Type B pancreatic cell (in vitro differentiated cells): ENCODE measurements around the gene WNT9A. TPM values are rescaled to one million over a fixed set of nuclear protein-coding genes. Genes with fewer than 3 reads are reported as not detected.

Experiments
- DNase-seq: peaks from one replicate; pipeline ENCODE4 v3.0.0; 2021; ENCODE audit warnings: mixed read lengths; ENCODE audit not compliant: unreplicated experiment; ENCODE audit errors: extremely low spot score
- H3K27ac Mint-ChIP-seq: 2 replicates; pipeline ENCODE4 v1.8.0; 2021; ENCODE audit warnings: mild to moderate bottlenecking, mixed read lengths
- H3K27me3 Mint-ChIP-seq: 2 replicates; pipeline ENCODE4 v1.8.0; 2021; ENCODE audit warnings: mixed read lengths
- H3K36me3 Mint-ChIP-seq: 2 replicates; pipeline ENCODE4 v1.8.0; 2021; ENCODE audit warnings: mixed read lengths
- H3K4me1 Mint-ChIP-seq: one replicate; pipeline ENCODE4 v1.8.0; 2021; ENCODE audit warnings: mixed read lengths; ENCODE audit not compliant: unreplicated experiment
- H3K4me3 Mint-ChIP-seq: 2 replicates; pipeline ENCODE4 v1.8.0; 2021; ENCODE audit warnings: mild to moderate bottlenecking, mixed read lengths
- H3K9me3 Mint-ChIP-seq: 2 replicates; pipeline ENCODE4 v1.8.0; 2021; ENCODE audit warnings: mixed read lengths
- total RNA-seq: library from RNA; stranded (reverse); gene quantifications from 2 replicates; pipeline ENCODE4 v1.2.1, GENCODE V29; 2021; ENCODE audit warnings: low replicate concordance
- TF ChIP-seq, protein P1 (sequence below): fragments of 200-600 bp; sonication (generic); conservative IDR thresholded peaks from 2 replicates; pipeline ENCODE4 v1.5.0; 2021; ENCODE audit warnings: antibody characterized with exemption, mild to moderate bottlenecking

Gene WNT9A
- total RNA-seq, 1 donor from 2014 or later = 4.3 TPM

GRCh38 chr1:227943381-227944089, 4.2 kb downstream of the WNT9A start:
- Mint-ChIP-seq H3K4me3 (peak overlapping the region; percentile 58), H3K9me3 (no peaks in the 10 kb centered on the region), H3K4me1 (peaks cover 7% of the 10 kb centered on the region), H3K27me3 (peaks cover 10% of the 10 kb centered on the region), H3K27ac (peak overlapping the region; percentile 44), H3K36me3 (no peaks in the 10 kb centered on the region)
- TF ChIP-seq, protein P1, sequence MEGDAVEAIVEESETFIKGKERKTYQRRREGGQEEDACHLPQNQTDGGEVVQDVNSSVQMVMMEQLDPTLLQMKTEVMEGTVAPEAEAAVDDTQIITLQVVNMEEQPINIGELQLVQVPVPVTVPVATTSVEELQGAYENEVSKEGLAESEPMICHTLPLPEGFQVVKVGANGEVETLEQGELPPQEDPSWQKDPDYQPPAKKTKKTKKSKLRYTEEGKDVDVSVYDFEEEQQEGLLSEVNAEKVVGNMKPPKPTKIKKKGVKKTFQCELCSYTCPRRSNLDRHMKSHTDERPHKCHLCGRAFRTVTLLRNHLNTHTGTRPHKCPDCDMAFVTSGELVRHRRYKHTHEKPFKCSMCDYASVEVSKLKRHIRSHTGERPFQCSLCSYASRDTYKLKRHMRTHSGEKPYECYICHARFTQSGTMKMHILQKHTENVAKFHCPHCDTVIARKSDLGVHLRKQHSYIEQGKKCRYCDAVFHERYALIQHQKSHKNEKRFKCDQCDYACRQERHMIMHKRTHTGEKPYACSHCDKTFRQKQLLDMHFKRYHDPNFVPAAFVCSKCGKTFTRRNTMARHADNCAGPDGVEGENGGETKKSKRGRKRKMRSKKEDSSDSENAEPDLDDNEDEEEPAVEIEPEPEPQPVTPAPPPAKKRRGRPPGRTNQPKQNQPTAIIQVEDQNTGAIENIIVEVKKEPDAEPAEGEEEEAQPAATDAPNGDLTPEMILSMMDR = no peak
- DNase-seq = no peak

- no peaks in the 10 kb centered on the region for H3K9me3 Mint-ChIP-seq
- peak; percentile 65 for DNase-seq
- H3K27me3 Mint-ChIP-seq = peaks cover 11% of the 10 kb centered on the region
Observed at GRCh38 chr1:227942716-227943261, 4.9 kb downstream of the WNT9A start.

DNA sequence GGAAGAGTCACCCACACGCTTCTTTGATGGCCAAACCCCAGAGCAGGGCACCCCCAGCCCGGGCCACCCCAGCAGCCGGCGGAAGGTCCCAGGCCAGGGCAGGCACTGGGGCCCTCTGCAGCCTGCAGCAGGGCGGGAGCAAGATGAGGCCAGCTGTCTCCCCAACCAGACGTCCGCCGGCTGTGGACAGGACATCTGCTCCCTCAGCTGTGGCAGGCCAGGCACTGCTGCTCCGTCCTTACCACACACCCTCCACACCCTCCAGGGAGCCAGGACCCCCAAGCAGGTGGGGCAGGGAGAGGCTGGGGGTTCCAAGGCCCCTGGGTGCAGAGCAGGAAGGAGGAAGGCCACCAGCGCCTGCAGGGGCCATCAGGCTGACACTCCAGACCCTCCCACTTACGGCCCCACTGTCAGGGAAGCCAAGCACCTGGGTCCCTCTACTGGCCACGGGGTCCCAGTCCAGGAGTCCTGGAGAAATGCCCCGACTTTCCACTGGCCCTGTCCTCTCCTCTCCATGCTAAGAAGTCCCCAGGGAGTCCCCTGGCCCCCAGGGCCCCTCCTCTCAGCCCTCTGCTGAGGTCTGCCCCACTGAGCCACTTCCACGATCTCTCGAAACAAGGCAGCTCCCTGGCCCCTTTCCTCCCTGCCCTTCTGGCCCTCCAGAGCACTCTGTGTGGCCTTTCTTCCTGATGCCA, 5.6 kb downstream of the WNT9A start:
- no peak overlapping the region for H3K27ac Mint-ChIP-seq

More at GRCh38 chr1:227942716-227943261, 4.9 kb downstream of the WNT9A start:
- Mint-ChIP-seq H3K4me3 (no peak overlapping the region), H3K27ac (no peak overlapping the region), H3K4me1 (peaks cover 7% of the 10 kb centered on the region), H3K36me3 (peaks cover 6% of the 10 kb centered on the region)
- TF ChIP-seq, protein P1 = no peak

DNA sequence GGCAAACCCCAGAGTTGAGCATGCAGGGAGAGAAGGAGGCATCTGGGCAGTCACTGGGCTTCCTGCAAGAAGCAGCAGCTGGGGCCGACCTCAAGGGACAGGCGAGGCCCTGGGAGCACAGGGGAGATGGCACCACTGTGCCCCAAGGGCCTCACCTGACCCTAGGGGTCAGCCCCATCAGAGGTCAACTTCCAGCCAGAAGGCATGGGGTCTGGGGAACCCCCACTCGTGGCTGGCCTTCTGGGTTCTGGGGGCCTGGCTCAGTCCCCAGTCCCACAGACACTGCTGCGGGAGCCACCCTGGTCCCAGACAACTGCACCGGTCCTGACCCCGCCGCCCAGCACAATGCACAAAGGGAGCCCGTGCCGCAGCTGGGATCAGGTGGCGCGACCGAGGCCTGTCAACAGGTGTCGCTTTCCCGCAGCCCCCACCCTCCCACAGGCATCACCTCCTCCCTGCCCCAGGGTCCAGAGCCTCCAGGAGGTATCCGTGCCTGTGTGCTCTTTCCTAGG, 6.2 kb downstream of the WNT9A start:
- peaks cover 15% of the 10 kb centered on the region for H3K4me1 Mint-ChIP-seq
- peak; percentile 68 for DNase-seq
- H3K36me3 Mint-ChIP-seq = peaks cover 9% of the 10 kb centered on the region
- no peak overlapping the region for H3K4me3 Mint-ChIP-seq
- H3K27ac Mint-ChIP-seq = no peak overlapping the region
- H3K27me3 Mint-ChIP-seq = peaks cover 11% of the 10 kb centered on the region
- no peaks in the 10 kb centered on the region for H3K9me3 Mint-ChIP-seq
- TF ChIP-seq, protein P1 = no peak

More for the DNA sequence above, 5.6 kb downstream of the WNT9A start:
- peaks cover 11% of the 10 kb centered on the region for H3K27me3 Mint-ChIP-seq
- peaks cover 9% of the 10 kb centered on the region for H3K4me1 Mint-ChIP-seq
- TF ChIP-seq, protein P1 = peak; percentile 38
- no peak overlapping the region for H3K4me3 Mint-ChIP-seq
- H3K36me3 Mint-ChIP-seq = peaks cover 6% of the 10 kb centered on the region
- H3K9me3 Mint-ChIP-seq = no peaks in the 10 kb centered on the region
- DNase-seq = peak; percentile 66

DNA sequence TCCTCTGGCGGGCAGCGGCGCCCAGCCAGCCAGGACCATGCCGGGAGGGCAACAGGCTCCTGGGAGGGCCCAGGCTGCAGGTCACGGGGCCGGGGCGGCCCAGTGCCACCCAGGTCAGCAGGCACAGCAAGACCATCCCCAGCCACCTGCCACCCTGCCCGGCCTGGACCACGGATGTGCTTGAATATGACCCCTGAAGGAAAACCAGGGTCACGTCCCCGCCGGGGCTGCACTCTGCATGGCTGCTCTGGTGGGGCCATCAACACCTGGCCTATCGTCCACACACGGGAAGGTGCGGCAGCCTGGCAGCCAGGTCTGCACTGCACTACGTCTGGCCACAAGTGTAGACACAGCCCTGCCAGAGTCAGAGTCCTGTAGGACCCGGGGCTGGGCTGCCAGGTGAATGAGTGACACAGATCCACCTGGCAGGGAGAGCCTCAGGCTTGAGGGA, 6.9 kb downstream of the WNT9A start:
- Mint-ChIP-seq H3K4me3 (no peak overlapping the region), H3K36me3 (peaks cover 10% of the 10 kb centered on the region), H3K4me1 (peaks cover 15% of the 10 kb centered on the region), H3K9me3 (no peaks in the 10 kb centered on the region), H3K27me3 (peaks cover 8% of the 10 kb centered on the region), H3K27ac (no peak overlapping the region)
- TF ChIP-seq, protein P1 = no peak
- DNase-seq = peak; percentile 65
